ENCODE measurements around the gene C10orf71. TPM values are rescaled to one million over a fixed set of nuclear protein-coding genes. Genes with fewer than 3 reads are reported as not detected.

C10orf71 gene
- polyA plus RNA-seq, 4 donors: under 0.01 to 0.16 TPM; not detected in 2

DNA sequence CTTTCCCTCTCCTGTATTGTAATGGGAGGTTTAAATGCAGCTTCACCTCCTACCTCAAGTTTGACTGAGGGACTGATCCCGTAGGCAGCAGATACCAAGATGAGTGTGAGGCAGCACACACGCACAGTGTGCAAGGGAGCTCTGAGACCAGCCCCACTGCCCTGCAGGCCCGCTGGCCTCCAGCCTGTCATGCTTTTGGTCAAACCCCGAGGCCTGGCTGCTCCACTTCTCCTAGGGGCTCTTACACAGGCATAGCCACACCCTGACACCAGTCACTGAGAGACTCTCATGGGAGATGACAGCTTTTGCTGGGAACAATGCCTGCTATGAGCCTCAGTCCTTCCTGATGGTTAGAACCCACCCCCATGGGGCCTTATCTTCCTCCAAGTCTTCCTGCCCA lies 69.3 kb downstream of the C10orf71 start:
- Histone ChIP-seq H3K4me3 (ENCODE audit: low read depth in 1 of 3, low read length in 3 of 3) (no peak overlapping the region), H3K27ac (ENCODE audit: low read depth in 1 of 3, low read length in 2 of 3) (no peak overlapping the region), H3K36me3 (ENCODE audit: control insufficient read depth in 3 of 3, insufficient read depth in 2 of 3, low read depth in 1 of 3, low read length in 3 of 3) (no peaks in the 10 kb centered on the region), H3K9me3 (ENCODE audit: control insufficient read depth in 2 of 2, insufficient read depth in 1 of 2, low read depth in 1 of 2, low read length in 1 of 2) (no peaks in the 10 kb centered on the region), H3K27me3 (ENCODE audit: control insufficient read depth in 3 of 3, insufficient read depth in 3 of 3, low read length in 3 of 3) (peaks cover 0 to 5% (median 0%) of the 10 kb centered on the region in 3 donors), H3K4me1 (ENCODE audit: control insufficient read depth in 3 of 3, insufficient read depth in 2 of 3, low read depth in 1 of 3, low read length in 2 of 3) (no peaks in the 10 kb centered on the region)
- no peak for FAIRE-seq
- no peak for DNase-seq
- 73 to 84% (median 75%) methylated on average over 4 of the region's 4 CpGs for WGBS, 3 donors

GRCh38 chr10:49369216-49370162 lies 70.5 kb downstream of the C10orf71 start:
- Histone ChIP-seq H3K9me3 (ENCODE audit: control insufficient read depth in 2 of 2, insufficient read depth in 1 of 2, low read depth in 1 of 2, low read length in 1 of 2) (no peaks in the 10 kb centered on the region), H3K27me3 (ENCODE audit: control insufficient read depth in 3 of 3, insufficient read depth in 3 of 3, low read length in 3 of 3) (peaks cover 0 to 5% (median 0%) of the 10 kb centered on the region in 3 donors), H3K27ac (ENCODE audit: low read depth in 1 of 3, low read length in 2 of 3) (no peak overlapping the region), H3K36me3 (ENCODE audit: control insufficient read depth in 3 of 3, insufficient read depth in 2 of 3, low read depth in 1 of 3, low read length in 3 of 3) (no peaks in the 10 kb centered on the region), H3K4me1 (ENCODE audit: control insufficient read depth in 3 of 3, insufficient read depth in 2 of 3, low read depth in 1 of 3, low read length in 2 of 3) (no peaks in the 10 kb centered on the region), H3K4me3 (ENCODE audit: low read depth in 1 of 3, low read length in 3 of 3) (no peak overlapping the region)
- FAIRE-seq: no peak
- 68 to 72% (median 68%) methylated on average over 14 of the region's 14 CpGs for WGBS, 3 donors
- no peak for DNase-seq

GRCh38 chr10:49370326-49371100 lies 71.5 kb downstream of the C10orf71 start:
- no peak overlapping the region for H3K4me3 ChIP-seq (ENCODE audit: low read depth in 1 of 3, low read length in 3 of 3)
- no peaks in the 10 kb centered on the region for H3K9me3 ChIP-seq (ENCODE audit: control insufficient read depth in 2 of 2, insufficient read depth in 1 of 2, low read depth in 1 of 2, low read length in 1 of 2)
- FAIRE-seq: no peak
- no peak overlapping the region for H3K27ac ChIP-seq (ENCODE audit: low read depth in 1 of 3, low read length in 2 of 3)
- WGBS, 3 donors: 53 to 75% (median 57%) methylated on average over 8 of the region's 8 CpGs
- DNase-seq: no peak
- no peaks in the 10 kb centered on the region for H3K4me1 ChIP-seq (ENCODE audit: control insufficient read depth in 3 of 3, insufficient read depth in 2 of 3, low read depth in 1 of 3, low read length in 2 of 3)
- no peaks in the 10 kb centered on the region for H3K36me3 ChIP-seq (ENCODE audit: control insufficient read depth in 3 of 3, insufficient read depth in 2 of 3, low read depth in 1 of 3, low read length in 3 of 3)
- peaks cover 0 to 5% (median 0%) of the 10 kb centered on the region in 3 donors for H3K27me3 ChIP-seq (ENCODE audit: control insufficient read depth in 3 of 3, insufficient read depth in 3 of 3, low read length in 3 of 3)

DNA sequence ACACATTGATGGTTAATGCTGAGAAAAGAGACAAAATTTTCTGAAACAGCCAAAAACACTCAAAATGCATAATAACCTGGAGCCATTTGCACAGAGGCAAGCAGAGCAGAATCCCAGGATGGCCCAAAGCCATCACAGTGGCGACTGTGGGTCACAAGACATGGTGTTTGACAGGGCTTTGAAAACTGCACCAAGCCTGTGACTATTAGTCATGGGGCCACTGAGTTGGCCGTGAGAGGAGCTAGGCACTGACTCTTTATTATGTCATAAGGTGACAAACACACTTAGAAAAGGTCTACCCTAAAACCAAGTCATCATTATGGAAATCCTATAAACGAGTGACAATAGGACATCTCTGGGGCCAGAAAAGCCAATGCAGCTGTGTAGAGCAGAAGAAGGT lies 73.0 kb downstream of the C10orf71 start:
- no peak overlapping the region for H3K4me3 ChIP-seq (ENCODE audit: low read depth in 1 of 3, low read length in 3 of 3)
- H3K9me3 ChIP-seq (ENCODE audit: control insufficient read depth in 2 of 2, insufficient read depth in 1 of 2, low read depth in 1 of 2, low read length in 1 of 2): no peaks in the 10 kb centered on the region
- no peak overlapping the region for H3K27ac ChIP-seq (ENCODE audit: low read depth in 1 of 3, low read length in 2 of 3)
- no peak for DNase-seq
- no peaks in the 10 kb centered on the region for H3K4me1 ChIP-seq (ENCODE audit: control insufficient read depth in 3 of 3, insufficient read depth in 2 of 3, low read depth in 1 of 3, low read length in 2 of 3)
- H3K27me3 ChIP-seq (ENCODE audit: control insufficient read depth in 3 of 3, insufficient read depth in 3 of 3, low read length in 3 of 3): peaks cover 0 to 2% (median 0%) of the 10 kb centered on the region in 3 donors
- H3K36me3 ChIP-seq (ENCODE audit: control insufficient read depth in 3 of 3, insufficient read depth in 2 of 3, low read depth in 1 of 3, low read length in 3 of 3): no peaks in the 10 kb centered on the region
- WGBS, 3 donors: 68 to 78% (median 73%) methylated on average over 3 of the region's 3 CpGs
- FAIRE-seq: no peak

DNA sequence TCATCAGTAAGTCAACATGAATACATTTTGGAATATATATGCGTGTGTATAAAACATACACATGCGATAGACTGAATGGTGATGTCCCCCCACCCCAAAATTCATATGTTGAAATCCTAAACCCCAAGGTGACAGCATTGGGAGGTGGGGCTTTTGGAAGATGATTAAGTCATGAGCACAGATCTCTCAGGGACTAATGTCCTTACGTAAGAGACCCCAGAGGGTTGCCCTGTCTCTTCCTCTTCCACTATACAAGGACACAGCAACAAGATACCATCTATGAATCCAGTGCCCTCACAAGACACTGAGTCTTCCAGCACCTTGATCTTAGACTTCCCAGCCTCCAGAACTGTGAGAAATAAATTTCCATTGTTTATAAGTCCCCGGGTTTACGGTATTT lies 74.4 kb downstream of the C10orf71 start:
- Histone ChIP-seq H3K9me3 (ENCODE audit: control insufficient read depth in 2 of 2, insufficient read depth in 1 of 2, low read depth in 1 of 2, low read length in 1 of 2) (no peaks in the 10 kb centered on the region), H3K4me3 (ENCODE audit: low read depth in 1 of 3, low read length in 3 of 3) (no peak overlapping the region), H3K4me1 (ENCODE audit: control insufficient read depth in 3 of 3, insufficient read depth in 2 of 3, low read depth in 1 of 3, low read length in 2 of 3) (no peaks in the 10 kb centered on the region), H3K27me3 (ENCODE audit: control insufficient read depth in 3 of 3, insufficient read depth in 3 of 3, low read length in 3 of 3) (peaks cover 0 to 2% (median 0%) of the 10 kb centered on the region in 3 donors), H3K36me3 (ENCODE audit: control insufficient read depth in 3 of 3, insufficient read depth in 2 of 3, low read depth in 1 of 3, low read length in 3 of 3) (no peaks in the 10 kb centered on the region), H3K27ac (ENCODE audit: low read depth in 1 of 3, low read length in 2 of 3) (no peak overlapping the region)
- DNase-seq (no peak), FAIRE-seq (no peak)
- WGBS, 3 donors: 90 to 93% (median 91%) methylated on average over 5 of the region's 5 CpGs

GRCh38 chr10:49374740-49375139 lies 75.8 kb downstream of the C10orf71 start:
- no peak overlapping the region for H3K4me3 ChIP-seq (ENCODE audit: low read depth in 1 of 3, low read length in 3 of 3)
- no peaks in the 10 kb centered on the region for H3K4me1 ChIP-seq (ENCODE audit: control insufficient read depth in 3 of 3, insufficient read depth in 2 of 3, low read depth in 1 of 3, low read length in 2 of 3)
- peaks cover 0 to 2% (median 0%) of the 10 kb centered on the region in 3 donors for H3K27me3 ChIP-seq (ENCODE audit: control insufficient read depth in 3 of 3, insufficient read depth in 3 of 3, low read length in 3 of 3)
- WGBS, 3 donors: 64 to 82% (median 76%) methylated on average over 5 of the region's 5 CpGs
- H3K36me3 ChIP-seq (ENCODE audit: control insufficient read depth in 3 of 3, insufficient read depth in 2 of 3, low read depth in 1 of 3, low read length in 3 of 3): no peaks in the 10 kb centered on the region
- H3K27ac ChIP-seq (ENCODE audit: low read depth in 1 of 3, low read length in 2 of 3): no peak overlapping the region
- FAIRE-seq (no peak), DNase-seq (no peak)
- no peaks in the 10 kb centered on the region for H3K9me3 ChIP-seq (ENCODE audit: control insufficient read depth in 2 of 2, insufficient read depth in 1 of 2, low read depth in 1 of 2, low read length in 1 of 2)

- no peaks in the 10 kb centered on the region for H3K4me1 ChIP-seq (ENCODE audit: control insufficient read depth in 3 of 3, insufficient read depth in 2 of 3, low read depth in 1 of 3, low read length in 2 of 3)
- 72 to 79% (median 77%) methylated on average over 3 of the region's 3 CpGs for WGBS, 3 donors
Measured at GRCh38 chr10:49375611-49376010, 76.6 kb downstream of the C10orf71 start.

More at GRCh38 chr10:49375611-49376010, 76.6 kb downstream of the C10orf71 start:
- H3K27me3 ChIP-seq (ENCODE audit: control insufficient read depth in 3 of 3, insufficient read depth in 3 of 3, low read length in 3 of 3): no peaks in the 10 kb centered on the region
- no peaks in the 10 kb centered on the region for H3K36me3 ChIP-seq (ENCODE audit: control insufficient read depth in 3 of 3, insufficient read depth in 2 of 3, low read depth in 1 of 3, low read length in 3 of 3)
- H3K9me3 ChIP-seq (ENCODE audit: control insufficient read depth in 2 of 2, insufficient read depth in 1 of 2, low read depth in 1 of 2, low read length in 1 of 2): no peaks in the 10 kb centered on the region
- FAIRE-seq: no peak
- H3K27ac ChIP-seq (ENCODE audit: low read depth in 1 of 3, low read length in 2 of 3): no peak overlapping the region
- H3K4me3 ChIP-seq (ENCODE audit: low read depth in 1 of 3, low read length in 3 of 3): no peak overlapping the region
- no peak for DNase-seq
